ENCODE data around the gene DHX15.

GRCh38 chr4:24527371-24527770, 57.0 kb downstream of the DHX15 start:
- TF ChIP-seq CTCF (IDR thresholded peaks at IDR 0.05) (no peak), POLR2A (IDR thresholded peaks at IDR 0.05) (no peak)
